ENCODE measurements around the gene MAPK14.

Gene MAPK14

GRCh38 chr6:36126553-36127458 lies 99.2 kb downstream of the MAPK14 start:
- Histone ChIP-seq H3K27ac (replicated peaks) (no peak overlapping the region), H3K27me3 (ENCODE audit: insufficient read depth, poor library complexity, severe bottlenecking) (peaks cover 10% of the 10 kb centered on the region)
- TF ChIP-seq GABPA (IDR thresholded peaks at IDR 0.05; ENCODE audit: low read depth) (no peak), POLR2AphosphoS5 (IDR thresholded peaks at IDR 0.05; ENCODE audit: low read depth) (no peak), CTCF (IDR thresholded peaks at IDR 0.05; ENCODE audit: insufficient read depth, low read length) (no peak), REST (IDR thresholded peaks at IDR 0.05; ENCODE audit: insufficient replicate concordance, low read depth) (no peak), SPI1 (IDR thresholded peaks at IDR 0.05; ENCODE audit: borderline replicate concordance, low read depth) (no peak)

GRCh38 chr6:36127462-36128016 lies 99.9 kb downstream of the MAPK14 start:
- H3K27me3 ChIP-seq (ENCODE audit: insufficient read depth, poor library complexity, severe bottlenecking), result peaks cover 10% of the 10 kb centered on the region
- no peak for TF ChIP-seq POLR2AphosphoS5 (IDR thresholded peaks at IDR 0.05; ENCODE audit: low read depth)
- no peak for TF ChIP-seq GABPA (IDR thresholded peaks at IDR 0.05; ENCODE audit: low read depth)
- no peak for TF ChIP-seq REST (IDR thresholded peaks at IDR 0.05; ENCODE audit: insufficient replicate concordance, low read depth)
- TF ChIP-seq CTCF (IDR thresholded peaks at IDR 0.05; ENCODE audit: insufficient read depth, low read length), result no peak
- no peak for TF ChIP-seq SPI1 (IDR thresholded peaks at IDR 0.05; ENCODE audit: borderline replicate concordance, low read depth)
- H3K27ac ChIP-seq (replicated peaks), result no peak overlapping the region
- DNase-seq (ENCODE audit: low read depth in 1 of 2, low spot score in 1 of 2), result no peak
- no peak overlapping the region for H3K4me3 ChIP-seq (replicated peaks; ENCODE audit: insufficient read depth, low read length)

More at GRCh38 chr6:36126553-36127458, 99.2 kb downstream of the MAPK14 start:
- no peak for DNase-seq (ENCODE audit: low read depth in 1 of 2, low spot score in 1 of 2)
- H3K4me3 ChIP-seq (replicated peaks; ENCODE audit: insufficient read depth, low read length), result no peak overlapping the region

GRCh38 chr6:36128073-36128472 lies 100.5 kb downstream of the MAPK14 start:
- DNase-seq (ENCODE audit: low read depth in 1 of 2, low spot score in 1 of 2), result no peak
- H3K4me3 ChIP-seq (replicated peaks; ENCODE audit: insufficient read depth, low read length), result no peak overlapping the region
- no peak overlapping the region for H3K27ac ChIP-seq (replicated peaks)
- TF ChIP-seq GABPA (IDR thresholded peaks at IDR 0.05; ENCODE audit: low read depth) (no peak), POLR2AphosphoS5 (IDR thresholded peaks at IDR 0.05; ENCODE audit: low read depth) (no peak), REST (IDR thresholded peaks at IDR 0.05; ENCODE audit: insufficient replicate concordance, low read depth) (no peak), CTCF (IDR thresholded peaks at IDR 0.05; ENCODE audit: insufficient read depth, low read length) (no peak), SPI1 (IDR thresholded peaks at IDR 0.05; ENCODE audit: borderline replicate concordance, low read depth) (no peak)
- H3K27me3 ChIP-seq (ENCODE audit: insufficient read depth, poor library complexity, severe bottlenecking), result peaks cover 10% of the 10 kb centered on the region
